Activated CD4-positive, CD25-positive, alpha-beta regulatory T cell treated with anti-CD3 and anti-CD28 coated beads, Interleukin-2, amount 50 U/mL, for 72 hours (primary cell): ENCODE measurements around the gene SFXN3.

ENCODE experiments used
- DNase-seq: peaks from one replicate; pipeline ENCODE4 v3.0.0; 2021

The SFXN3 gene

GRCh38 chr10:101060951-101061623, 30.1 kb downstream of the SFXN3 start:
- DNase-seq: no peak

GRCh38 chr10:101061624-101062231, 30.7 kb downstream of the SFXN3 start, which contains the start of gene KAZALD1:
Gene KAZALD1, plus strand, starts transcription at chr10:101061989. Its CDS starts 604 bp downstream, at chr10:101062593.
- no peak for DNase-seq

- DNase-seq: peak; percentile 55
These were observed 31.4 kb downstream of the SFXN3 start for GRCh38 chr10:101062232-101063049.

DNA sequence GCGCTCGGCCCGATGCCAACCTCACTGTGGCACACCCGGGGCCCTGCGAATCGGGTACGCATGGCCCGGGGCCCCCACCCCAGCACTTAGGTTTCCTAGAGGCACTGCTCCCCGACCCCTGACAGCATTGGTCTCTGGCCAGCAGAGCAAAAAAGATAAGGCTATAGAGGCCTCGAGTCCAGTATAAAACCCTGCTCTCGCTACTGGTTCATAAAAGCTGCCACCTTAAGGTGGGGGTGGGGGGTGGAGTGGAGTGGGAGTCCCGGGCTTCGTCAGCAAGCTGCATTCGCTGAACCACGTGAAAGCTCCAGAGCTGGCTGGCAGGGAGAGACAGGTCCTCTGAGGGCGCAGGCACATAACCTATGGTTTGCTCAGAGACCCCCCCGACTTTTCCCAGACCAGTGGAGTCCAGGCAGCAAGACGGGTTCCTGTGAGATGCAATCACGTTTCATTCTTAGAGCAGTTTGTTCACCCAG, 32.1 kb downstream of the SFXN3 start:
- DNase-seq: no peak

- no peak for DNase-seq
These were observed 32.7 kb downstream of the SFXN3 start for GRCh38 chr10:101063548-101064414.

DNA sequence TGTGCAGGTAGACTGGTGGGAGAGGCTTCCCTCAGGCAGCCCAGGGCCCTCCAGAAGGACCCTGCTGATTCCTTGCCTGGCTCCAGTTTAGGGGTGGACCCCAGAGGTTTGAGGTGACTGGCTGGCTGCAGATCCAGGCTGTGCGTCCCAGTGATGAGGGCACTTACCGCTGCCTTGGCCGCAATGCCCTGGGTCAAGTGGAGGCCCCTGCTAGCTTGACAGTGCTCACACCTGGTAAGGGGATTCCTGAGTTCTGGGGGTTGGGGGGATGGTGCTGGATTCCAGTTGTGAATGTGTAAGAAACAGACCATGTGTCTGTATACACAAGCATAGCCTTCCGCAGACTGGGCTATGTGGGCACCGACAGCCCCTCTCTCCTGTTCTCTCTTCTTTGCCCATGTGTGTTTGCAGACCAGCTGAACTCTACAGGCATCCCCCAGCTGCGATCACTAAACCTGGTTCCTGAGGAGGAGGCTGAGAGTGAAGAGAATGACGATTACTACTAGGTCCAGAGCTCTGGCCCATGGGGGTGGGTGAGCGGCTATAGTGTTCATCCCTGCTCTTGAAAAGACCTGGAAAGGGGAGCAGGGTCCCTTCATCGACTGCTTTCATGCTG, 33.5 kb downstream of the SFXN3 start:
- DNase-seq: no peak

DNA sequence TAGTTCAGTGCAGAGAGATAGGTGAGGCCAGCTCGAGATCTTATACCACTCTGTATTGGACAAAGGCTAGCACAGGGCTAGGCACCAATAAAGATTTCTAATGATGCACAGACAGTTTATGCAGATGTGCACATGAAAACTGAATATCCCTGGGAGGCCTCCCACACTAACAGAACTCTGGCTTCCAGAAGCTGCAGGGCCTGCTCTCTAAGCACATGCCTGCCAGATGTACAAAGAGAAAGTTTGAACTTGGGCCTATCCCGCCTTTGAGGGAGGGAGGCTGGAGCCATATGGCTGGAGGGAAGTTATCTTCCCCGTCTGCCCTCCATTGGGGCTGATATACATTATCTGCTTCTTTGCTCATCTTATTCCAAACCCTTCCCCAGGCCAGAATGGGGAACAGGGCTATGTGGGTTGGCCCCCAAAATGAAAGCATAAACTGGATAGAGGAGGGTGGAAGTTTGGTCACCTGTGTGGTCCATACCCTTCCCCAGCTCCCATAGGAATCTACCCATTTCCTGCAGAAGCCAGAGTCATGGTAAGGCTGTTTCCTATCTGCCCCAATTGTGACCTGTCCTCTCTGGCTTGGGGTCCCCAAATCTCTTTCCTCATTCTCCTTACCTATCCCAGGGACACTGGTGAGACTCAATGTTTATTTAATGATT, 34.6 kb downstream of the SFXN3 start:
- no peak for DNase-seq

DNA sequence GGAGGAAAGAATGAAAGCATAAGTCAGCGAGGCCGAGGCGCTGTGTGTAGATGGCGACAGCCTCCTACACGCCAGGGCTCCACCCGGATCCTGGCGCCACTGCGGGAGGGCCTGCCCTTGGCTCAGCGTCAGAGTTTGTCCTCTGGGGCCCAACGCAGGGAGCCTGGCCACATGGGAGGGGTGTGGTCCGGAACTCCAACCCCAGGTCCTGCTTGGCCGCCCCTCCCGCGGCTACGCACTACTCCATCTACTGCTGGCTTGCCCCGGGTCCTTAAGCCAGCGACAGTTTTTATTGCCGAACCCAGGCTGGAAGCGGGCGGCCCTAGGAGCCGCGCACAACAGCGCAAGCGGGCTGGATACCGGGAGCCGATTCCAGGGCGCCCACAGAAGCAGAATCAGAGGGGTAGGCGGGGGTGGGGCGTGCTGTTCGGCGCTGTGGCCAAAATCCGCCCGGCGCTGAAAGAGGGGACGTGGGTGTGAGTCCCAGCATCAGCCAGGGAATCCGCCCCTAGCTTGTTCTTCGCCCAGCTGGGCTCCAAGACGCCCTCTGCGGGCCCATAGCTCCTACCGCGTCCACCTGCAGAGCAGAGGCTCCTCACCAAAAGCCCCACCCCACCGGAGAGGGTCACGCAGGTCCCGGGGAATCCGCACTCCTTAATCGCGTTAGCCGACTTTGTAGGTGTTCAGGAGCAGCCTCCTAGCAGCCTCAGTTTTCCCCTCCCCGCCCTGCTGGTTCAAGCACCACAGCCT, 35.3 kb downstream of the SFXN3 start:
- peak; percentile 44 for DNase-seq

- DNase-seq: no peak
These were observed 35.9 kb downstream of the SFXN3 start for GRCh38 chr10:101066896-101067355.

GRCh38 chr10:101067356-101068083, 36.5 kb downstream of the SFXN3 start:
- peak; percentile 81 for DNase-seq

GRCh38 chr10:101069441-101069840, 38.4 kb downstream of the SFXN3 start:
- no peak for DNase-seq

- DNase-seq: no peak
These were observed 39.1 kb downstream of the SFXN3 start for GRCh38 chr10:101070098-101070497.

GRCh38 chr10:101071267-101071884, 40.3 kb downstream of the SFXN3 start:
- no peak for DNase-seq

DNA sequence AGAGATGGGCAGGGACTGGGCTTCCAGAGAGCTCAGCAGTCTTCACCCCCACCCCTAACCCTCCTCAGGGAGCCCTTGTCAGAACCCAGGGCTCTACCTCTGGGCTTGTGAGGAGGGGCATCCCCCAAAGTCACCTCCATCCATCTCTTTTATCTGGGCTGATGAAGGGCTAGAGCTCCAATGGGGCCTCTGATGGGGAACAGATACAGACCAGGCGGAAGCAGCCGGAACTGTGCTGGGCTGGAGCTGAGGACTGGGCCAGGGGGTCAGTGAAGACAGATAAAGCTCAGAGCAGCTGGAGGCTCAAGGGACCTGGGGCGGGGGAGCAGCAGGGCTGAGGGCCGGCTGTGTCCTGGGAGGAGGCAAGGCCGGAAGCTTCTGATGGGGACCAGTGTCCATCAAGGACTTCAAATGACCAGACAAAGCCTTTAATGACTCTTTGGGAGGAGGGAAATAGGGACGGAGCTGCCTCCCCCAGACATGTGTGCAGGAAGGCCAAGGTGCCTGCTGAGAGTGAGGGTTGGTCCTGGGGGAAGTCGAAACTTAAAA, 40.9 kb downstream of the SFXN3 start:
- no peak for DNase-seq

DNA sequence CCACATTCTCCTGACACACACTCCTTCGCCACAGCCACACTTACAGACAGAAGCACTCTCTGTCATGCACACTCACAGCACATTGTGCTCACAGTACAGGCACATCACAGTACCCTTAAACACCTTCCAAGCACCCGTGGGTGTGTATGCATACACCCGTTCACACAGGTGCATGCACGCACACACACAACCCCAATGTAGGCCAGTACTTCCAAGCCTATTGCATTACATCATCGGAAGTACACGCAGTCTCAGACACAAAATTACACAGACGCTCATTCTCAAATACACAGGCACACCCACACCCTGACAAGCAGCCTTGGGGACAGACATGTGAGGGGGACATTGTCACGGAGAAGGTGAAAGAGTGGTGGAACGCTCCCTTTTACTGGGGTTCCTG, 41.9 kb downstream of the SFXN3 start:
- no peak for DNase-seq

- no peak for DNase-seq
These were observed 42.6 kb downstream of the SFXN3 start for GRCh38 chr10:101073631-101074030.

DNA sequence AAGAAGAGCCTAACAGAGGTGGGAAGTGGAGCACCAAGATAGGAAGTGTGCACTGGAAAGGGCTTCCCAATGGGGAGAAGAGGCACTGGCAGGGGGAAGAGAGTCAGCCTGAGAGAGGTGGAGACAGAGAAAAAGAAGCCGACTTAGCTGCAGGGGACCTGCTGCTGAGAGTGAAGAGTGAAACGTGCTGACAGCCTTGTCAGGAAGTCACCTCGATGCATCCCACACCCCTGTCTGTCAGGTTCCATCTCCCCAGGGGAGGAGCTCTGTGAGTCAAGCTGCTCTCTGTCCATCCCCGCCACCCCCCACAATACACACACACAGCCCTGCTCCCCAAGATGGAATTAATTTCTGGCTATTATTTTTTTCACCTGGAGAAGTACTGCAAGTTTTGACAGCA, 44.7 kb downstream of the SFXN3 start:
- DNase-seq: no peak

DNA sequence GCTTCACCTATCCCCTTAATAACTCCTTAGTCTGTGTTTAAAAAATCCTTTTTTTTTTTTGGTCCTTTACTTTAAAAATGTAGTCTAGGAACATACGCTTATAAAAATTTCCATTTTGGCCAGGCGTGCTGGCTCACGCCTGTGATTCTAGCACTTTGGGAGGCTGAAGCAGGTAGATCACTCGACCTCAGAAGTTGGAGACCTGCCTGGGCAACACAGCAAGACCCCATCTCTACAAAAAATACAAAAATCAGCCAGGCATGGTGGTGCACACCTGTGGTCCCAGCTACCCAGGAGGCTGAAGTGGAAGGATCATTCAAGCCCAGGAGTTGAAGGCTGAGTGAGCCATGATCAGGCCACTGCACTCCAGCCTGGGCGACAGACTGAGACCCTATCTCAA, 45.6 kb downstream of the SFXN3 start:
- no peak for DNase-seq

DNA sequence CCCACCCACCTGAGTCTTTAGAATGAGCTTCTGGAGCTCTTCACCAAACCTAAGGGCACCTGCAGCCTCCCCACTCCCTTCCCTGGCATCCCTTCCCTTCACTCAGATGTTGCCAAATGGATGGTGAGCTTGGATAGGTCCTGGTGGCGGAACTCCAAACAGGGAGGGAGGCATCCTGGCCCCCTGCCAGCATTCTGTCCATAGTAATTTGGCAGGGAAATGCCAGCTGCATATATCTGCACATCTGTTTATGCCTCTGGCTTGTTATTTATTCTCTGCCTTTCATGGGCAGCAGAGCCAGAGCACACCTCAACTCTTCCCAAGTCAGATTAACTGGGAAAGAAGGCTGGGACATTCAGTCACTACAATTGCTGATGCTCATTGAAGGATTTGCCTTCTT, 48.8 kb downstream of the SFXN3 start:
- DNase-seq: no peak
